DOHH2 (cell line): ENCODE results near the gene HS3ST6.

Source experiments
- H3F3A ChIP-seq: fragments of 200-600 bp; sonication (generic), shearing (Covaris generic); 2 replicates; pipeline ENCODE4 v1.6.0; 2016; ENCODE audit warnings: antibody characterized with exemption, mild to moderate bottlenecking; ENCODE audit not compliant: control insufficient read depth, insufficient read depth
- H3K27ac ChIP-seq: fragments of 200-600 bp; sonication (generic); 2 replicates; pipeline ENCODE4 v1.5.1; 2014; ENCODE audit warnings: low read depth, mild to moderate bottlenecking, low read length, moderate library complexity
- H3K27me3 ChIP-seq: fragments of 200-600 bp; sonication (generic); 2 replicates; pipeline ENCODE4 v1.6.1; 2014; ENCODE audit warnings: mild to moderate bottlenecking, low read length, mixed read lengths; ENCODE audit not compliant: control insufficient read depth
- H3K36me3 ChIP-seq: fragments of 200-600 bp; sonication (generic); 2 replicates; pipeline ENCODE4 v1.6.1; 2014; ENCODE audit warnings: mild to moderate bottlenecking, low read length, moderate library complexity, mixed read lengths; ENCODE audit not compliant: control insufficient read depth
- H3K4me1 ChIP-seq: fragments of 200-600 bp; sonication (generic); 2 replicates; pipeline ENCODE4 v1.6.1; 2014; ENCODE audit warnings: mild to moderate bottlenecking, low read length, mixed read lengths; ENCODE audit not compliant: control insufficient read depth
- H3K4me2 ChIP-seq: fragments of 200-600 bp; sonication (generic); 2 replicates; pipeline ENCODE4 v1.6.0; 2014; ENCODE audit warnings: mild to moderate bottlenecking, low read length, moderate library complexity
- H3K4me3 ChIP-seq: fragments of 200-600 bp; sonication (generic); 2 replicates; pipeline ENCODE4 v1.5.1; 2014; ENCODE audit warnings: mild to moderate bottlenecking, low read length, mixed read lengths
- H3K79me2 ChIP-seq: fragments of 200-600 bp; sonication (generic); 2 replicates; pipeline ENCODE4 v1.6.1; 2014; ENCODE audit warnings: mild to moderate bottlenecking, low read length, mixed read lengths; ENCODE audit not compliant: control insufficient read depth
- H3K9me2 ChIP-seq: fragments of 200-600 bp; sonication (generic); replicated peaks from 2 replicates; pipeline ENCODE4 v1.6.1; 2014; ENCODE audit warnings: mild to moderate bottlenecking, low read length, mixed read lengths; ENCODE audit not compliant: control insufficient read depth
- H3K9me3 ChIP-seq: fragments of 200-600 bp; sonication (generic); 2 replicates; pipeline ENCODE4 v1.6.1; 2014; ENCODE audit warnings: antibody characterized with exemption, low read length, mixed read lengths; ENCODE audit not compliant: control insufficient read depth, insufficient read depth
- H4K20me1 ChIP-seq: fragments of 200-600 bp; sonication (generic); 2 replicates; pipeline ENCODE4 v1.6.0; 2014; ENCODE audit warnings: low read depth, mild to moderate bottlenecking, antibody characterized with exemption, low read length, moderate library complexity; ENCODE audit not compliant: control insufficient read depth, insufficient read depth
- EZH2phosphoT487 ChIP-seq: fragments of 200-600 bp; sonication (generic); IDR thresholded peaks from 2 replicates; pipeline ENCODE4 v1.6.1; 2017; ENCODE audit warnings: borderline replicate concordance, mild to moderate bottlenecking, antibody characterized with exemption, low read length, moderate library complexity, mixed read lengths
- TF ChIP-seq, protein P1 (sequence below): fragments of 200-600 bp; sonication (generic); IDR thresholded peaks from one replicate; pipeline ENCODE4 v1.5.1; 2014; ENCODE audit warnings: antibody characterized with exemption, mild to moderate bottlenecking, low read depth, low read length; ENCODE audit not compliant: poor library complexity, severe bottlenecking

The HS3ST6 gene

DNA sequence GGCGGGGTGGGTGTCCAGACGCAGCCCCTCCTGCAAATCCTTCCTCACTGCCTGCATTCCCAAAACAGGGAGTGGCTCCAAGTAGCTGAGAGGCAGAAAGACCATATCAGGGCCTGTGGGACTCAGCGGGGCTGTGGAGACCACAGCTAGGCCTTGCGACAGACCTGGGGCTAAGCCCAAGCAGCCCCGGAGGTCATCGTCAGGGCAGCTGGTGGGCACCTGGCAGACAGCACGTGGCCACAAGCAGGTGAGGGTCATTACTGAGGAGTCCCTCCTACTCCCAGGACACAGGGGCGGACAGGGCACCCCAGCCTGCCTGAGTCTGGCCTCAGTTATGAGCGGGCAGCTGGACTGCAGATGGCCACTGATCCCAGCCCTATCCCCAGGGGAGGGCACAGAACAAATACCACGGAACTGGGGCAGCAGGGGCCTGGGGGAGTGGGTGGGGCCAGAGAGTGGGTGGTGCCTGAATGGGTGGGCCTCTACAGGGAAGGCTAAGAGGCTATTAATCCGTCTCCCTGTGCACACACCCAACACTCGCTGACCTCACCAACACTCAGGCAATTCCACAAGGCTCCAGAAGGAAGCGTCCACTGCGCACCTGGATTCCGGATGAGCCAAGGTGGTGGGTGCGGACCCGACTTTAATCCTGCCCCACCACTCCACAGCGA is 8.5 kb downstream of the HS3ST6 start:
- H3K9me2 ChIP-seq = no peaks in the 10 kb centered on the region
- no peaks in the 10 kb centered on the region for H3K27me3 ChIP-seq
- H3K4me1 ChIP-seq = peaks cover 6% of the 10 kb centered on the region
- H3K36me3 ChIP-seq = no peaks in the 10 kb centered on the region
- H3K27ac ChIP-seq = no peak overlapping the region
- H4K20me1 ChIP-seq = no peaks in the 10 kb centered on the region
- no peaks in the 10 kb centered on the region for H3F3A ChIP-seq
- TF ChIP-seq, protein P1, sequence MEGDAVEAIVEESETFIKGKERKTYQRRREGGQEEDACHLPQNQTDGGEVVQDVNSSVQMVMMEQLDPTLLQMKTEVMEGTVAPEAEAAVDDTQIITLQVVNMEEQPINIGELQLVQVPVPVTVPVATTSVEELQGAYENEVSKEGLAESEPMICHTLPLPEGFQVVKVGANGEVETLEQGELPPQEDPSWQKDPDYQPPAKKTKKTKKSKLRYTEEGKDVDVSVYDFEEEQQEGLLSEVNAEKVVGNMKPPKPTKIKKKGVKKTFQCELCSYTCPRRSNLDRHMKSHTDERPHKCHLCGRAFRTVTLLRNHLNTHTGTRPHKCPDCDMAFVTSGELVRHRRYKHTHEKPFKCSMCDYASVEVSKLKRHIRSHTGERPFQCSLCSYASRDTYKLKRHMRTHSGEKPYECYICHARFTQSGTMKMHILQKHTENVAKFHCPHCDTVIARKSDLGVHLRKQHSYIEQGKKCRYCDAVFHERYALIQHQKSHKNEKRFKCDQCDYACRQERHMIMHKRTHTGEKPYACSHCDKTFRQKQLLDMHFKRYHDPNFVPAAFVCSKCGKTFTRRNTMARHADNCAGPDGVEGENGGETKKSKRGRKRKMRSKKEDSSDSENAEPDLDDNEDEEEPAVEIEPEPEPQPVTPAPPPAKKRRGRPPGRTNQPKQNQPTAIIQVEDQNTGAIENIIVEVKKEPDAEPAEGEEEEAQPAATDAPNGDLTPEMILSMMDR = no peak
- TF ChIP-seq EZH2phosphoT487 = no peak
- H3K79me2 ChIP-seq = no peaks in the 10 kb centered on the region
- H3K4me2 ChIP-seq = no peak overlapping the region
- H3K9me3 ChIP-seq = no peaks in the 10 kb centered on the region
- no peak overlapping the region for H3K4me3 ChIP-seq

DNA sequence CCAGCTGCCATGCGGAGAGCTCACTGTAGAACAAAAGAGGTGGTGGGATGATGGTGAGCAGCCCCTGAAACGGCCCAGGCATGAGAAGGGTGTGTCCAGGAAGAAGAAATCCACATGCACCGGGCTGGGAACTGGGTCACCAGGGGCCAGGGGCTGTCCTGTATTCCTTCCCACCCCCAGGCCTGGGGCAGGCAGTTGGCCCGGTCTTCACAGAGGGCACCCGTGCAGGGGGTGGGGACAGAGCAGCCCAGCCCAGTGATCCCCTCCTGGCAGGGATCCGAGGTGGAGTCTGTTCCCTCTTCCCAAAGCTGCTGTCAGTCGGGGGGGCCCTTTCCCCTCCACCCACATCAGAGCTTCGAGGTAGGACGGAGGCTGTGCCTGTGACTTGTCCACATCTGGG is 9.2 kb downstream of the HS3ST6 start:
- Histone ChIP-seq H3K4me3 (no peak overlapping the region), H3K4me2 (no peak overlapping the region), H3K9me2 (no peaks in the 10 kb centered on the region), H3K27ac (no peak overlapping the region), H3F3A (no peaks in the 10 kb centered on the region), H3K36me3 (no peaks in the 10 kb centered on the region), H3K79me2 (no peaks in the 10 kb centered on the region), H3K4me1 (peaks cover 10% of the 10 kb centered on the region), H4K20me1 (no peaks in the 10 kb centered on the region), H3K9me3 (no peaks in the 10 kb centered on the region), H3K27me3 (no peaks in the 10 kb centered on the region)
- TF ChIP-seq, protein P1 = no peak
- no peak for TF ChIP-seq EZH2phosphoT487

GRCh38 chr16:1908184-1908583 is 10.0 kb downstream of the HS3ST6 start:
- no peaks in the 10 kb centered on the region for H3K9me2 ChIP-seq
- no peaks in the 10 kb centered on the region for H3F3A ChIP-seq
- H3K27ac ChIP-seq = no peak overlapping the region
- no peaks in the 10 kb centered on the region for H3K27me3 ChIP-seq
- peaks cover 10% of the 10 kb centered on the region for H3K4me1 ChIP-seq
- no peaks in the 10 kb centered on the region for H4K20me1 ChIP-seq
- TF ChIP-seq EZH2phosphoT487 = no peak
- H3K36me3 ChIP-seq = no peaks in the 10 kb centered on the region
- no peaks in the 10 kb centered on the region for H3K9me3 ChIP-seq
- no peak overlapping the region for H3K4me3 ChIP-seq
- no peaks in the 10 kb centered on the region for H3K79me2 ChIP-seq
- H3K4me2 ChIP-seq = no peak overlapping the region

DNA sequence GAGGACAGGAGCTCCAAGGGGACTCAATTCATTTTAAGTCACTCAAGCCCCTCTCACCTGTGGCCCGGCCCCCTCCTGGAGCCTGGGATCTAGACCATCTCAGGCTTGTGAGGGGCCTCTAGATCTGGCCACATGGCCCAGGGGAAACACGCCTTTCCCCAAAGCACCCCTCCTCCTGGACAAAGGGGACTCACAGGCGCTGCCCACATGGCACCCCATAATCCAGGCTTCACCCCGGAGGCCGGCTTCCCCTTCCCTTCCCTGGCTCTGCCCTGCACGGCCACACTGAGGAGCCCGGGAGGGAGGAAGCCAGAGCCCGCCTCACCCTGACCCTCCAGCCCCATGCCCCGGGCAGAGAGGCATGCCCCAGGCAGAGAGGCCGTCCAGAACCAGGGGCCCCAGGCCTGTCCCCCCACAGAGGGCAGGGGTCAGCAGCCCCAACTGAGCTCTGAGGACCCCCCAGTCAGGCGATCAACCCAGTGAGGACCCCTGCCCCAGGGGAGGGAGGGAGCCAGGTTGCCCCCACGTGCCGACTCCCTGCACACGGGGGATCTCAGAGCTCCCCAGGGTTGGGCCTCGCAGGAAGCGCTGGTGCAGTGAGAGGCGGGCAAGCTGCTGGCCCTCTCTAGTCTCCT is 10.9 kb downstream of the HS3ST6 start:
- Histone ChIP-seq H3K36me3 (no peaks in the 10 kb centered on the region), H3K9me3 (no peaks in the 10 kb centered on the region), H3K4me2 (no peak overlapping the region), H3K4me1 (peaks cover 10% of the 10 kb centered on the region), H3K4me3 (no peak overlapping the region), H3K79me2 (no peaks in the 10 kb centered on the region), H3K27ac (no peak overlapping the region), H3F3A (no peaks in the 10 kb centered on the region), H4K20me1 (no peaks in the 10 kb centered on the region), H3K9me2 (no peaks in the 10 kb centered on the region), H3K27me3 (no peaks in the 10 kb centered on the region)
- no peak for TF ChIP-seq EZH2phosphoT487
- TF ChIP-seq, protein P1 = no peak
